Stimulated activated CD4-positive, alpha-beta T cell treated with anti-CD3 and anti-CD28 coated beads, Interleukin-12 subunit alpha, Interleukin-12 subunit beta, amount 100 ng/mL, for 48 hours (primary cell): ENCODE data around the gene BRIX1.
"Not testable (repeated sequence)": the region's sequence is repeated elsewhere in the genome, so short reads cannot be mapped to it uniquely, and the experiment has no call there.

ENCODE experiments used
- DNase-seq, 3 donors: peaks; one replicate each; pipeline ENCODE4 v3.0.0-alpha.2; 2020; ENCODE audit warnings: low read depth in 2 of 3, low spot score in 1 of 3

The BRIX1 gene

GRCh38 chr5:34914671-34915138 lies 806 bp upstream of the BRIX1 start:
- DNase-seq, result peak in 1 of 3 donors; percentile 11

- peak in 1 of 3 donors; percentile 12 for DNase-seq
Observed at GRCh38 chr5:34915856-34916192, 313 bp downstream of the BRIX1 start.

GRCh38 chr5:34916518-34916917 lies 1.0 kb downstream of the BRIX1 start:
- DNase-seq, result no peak

GRCh38 chr5:34918025-34918424 lies 2.5 kb downstream of the BRIX1 start:
- DNase-seq, result no peak

GRCh38 chr5:34919077-34919476 lies 3.6 kb downstream of the BRIX1 start:
- DNase-seq, result no peak

GRCh38 chr5:34923256-34923655 lies 7.7 kb downstream of the BRIX1 start:
- not testable (repeated sequence) for DNase-seq

GRCh38 chr5:34923694-34924461 lies 8.4 kb downstream of the BRIX1 start:
- peak in 1 of 3 donors; percentile 33 for DNase-seq

GRCh38 chr5:34924462-34924765 lies 8.9 kb downstream of the BRIX1 start:
- DNase-seq, result no peak

- no peak for DNase-seq
Observed at GRCh38 chr5:34926318-34926888, 10.9 kb downstream of the BRIX1 start.

GRCh38 chr5:34927785-34928184 lies 12.3 kb downstream of the BRIX1 start:
- DNase-seq, result no peak

GRCh38 chr5:34928267-34928666 lies 12.8 kb downstream of the BRIX1 start:
- DNase-seq, result no peak

GRCh38 chr5:34929134-34929719 lies 13.7 kb downstream of the BRIX1 start, which contains the start of gene DNAJC21:
Gene DNAJC21 (plus strand): TSS chr5:34929559. CDS start chr5:34929820, 261 bp downstream.
- DNase-seq, result peak; percentile 95 to 98 (median 97)

GRCh38 chr5:34929720-34930461 lies 14.4 kb downstream of the BRIX1 start:
- DNase-seq, result peak; percentile 58 to 73 (median 70)

- DNase-seq, result no peak
Observed at GRCh38 chr5:34930462-34930844, 14.9 kb downstream of the BRIX1 start.

GRCh38 chr5:34930870-34931269 lies 15.4 kb downstream of the BRIX1 start:
- DNase-seq, result no peak

- DNase-seq, result no peak
Observed at GRCh38 chr5:34932947-34933346, 17.4 kb downstream of the BRIX1 start.

GRCh38 chr5:34941936-34942335 lies 26.4 kb downstream of the BRIX1 start:
- no peak for DNase-seq

GRCh38 chr5:34944044-34944443 lies 28.5 kb downstream of the BRIX1 start:
- DNase-seq, result no peak

GRCh38 chr5:34944460-34945047 lies 29.0 kb downstream of the BRIX1 start:
- DNase-seq, result no peak

GRCh38 chr5:34957321-34957720 lies 41.8 kb downstream of the BRIX1 start:
- DNase-seq, result no peak
